ENCODE results near the gene FMNL2. TPM values are rescaled to one million over a fixed set of nuclear protein-coding genes. Genes with fewer than 3 reads are reported as not detected.

Gene FMNL2
- total RNA-seq, 4 donors from 2014 or later: 37.7 to 60.9 (median 52.1) TPM

- DNase-seq: no peak
- intact Hi-C loops (cut with DNase I): no loop called here
- Histone ChIP-seq H3K4me1 (peaks cover 22 to 34% of the 10 kb centered on the region in 2 donors), H3K27ac (no peak overlapping the region), H3K36me3 (no peaks in the 10 kb centered on the region), H3K9me3 (no peaks in the 10 kb centered on the region), H3K4me3 (replicated peaks in 1 of 3) (no peak overlapping the region), H3K27me3 (no peaks in the 10 kb centered on the region)
- WGBS, 2 donors: 91 to 100% methylated on average over 1 of the region's 1 CpG
- TF ChIP-seq, protein P1, sequence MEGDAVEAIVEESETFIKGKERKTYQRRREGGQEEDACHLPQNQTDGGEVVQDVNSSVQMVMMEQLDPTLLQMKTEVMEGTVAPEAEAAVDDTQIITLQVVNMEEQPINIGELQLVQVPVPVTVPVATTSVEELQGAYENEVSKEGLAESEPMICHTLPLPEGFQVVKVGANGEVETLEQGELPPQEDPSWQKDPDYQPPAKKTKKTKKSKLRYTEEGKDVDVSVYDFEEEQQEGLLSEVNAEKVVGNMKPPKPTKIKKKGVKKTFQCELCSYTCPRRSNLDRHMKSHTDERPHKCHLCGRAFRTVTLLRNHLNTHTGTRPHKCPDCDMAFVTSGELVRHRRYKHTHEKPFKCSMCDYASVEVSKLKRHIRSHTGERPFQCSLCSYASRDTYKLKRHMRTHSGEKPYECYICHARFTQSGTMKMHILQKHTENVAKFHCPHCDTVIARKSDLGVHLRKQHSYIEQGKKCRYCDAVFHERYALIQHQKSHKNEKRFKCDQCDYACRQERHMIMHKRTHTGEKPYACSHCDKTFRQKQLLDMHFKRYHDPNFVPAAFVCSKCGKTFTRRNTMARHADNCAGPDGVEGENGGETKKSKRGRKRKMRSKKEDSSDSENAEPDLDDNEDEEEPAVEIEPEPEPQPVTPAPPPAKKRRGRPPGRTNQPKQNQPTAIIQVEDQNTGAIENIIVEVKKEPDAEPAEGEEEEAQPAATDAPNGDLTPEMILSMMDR (IDR thresholded peaks at IDR 0.05): no peak
- no peak for TF ChIP-seq POLR2A (IDR thresholded peaks at IDR 0.05)
These were observed 217.9 kb downstream of the FMNL2 start for GRCh38 chr2:152552888-152553287.

- TF ChIP-seq, protein P1 (IDR thresholded peaks at IDR 0.05): no peak
- no peak for TF ChIP-seq POLR2A (IDR thresholded peaks at IDR 0.05)
- no peak for DNase-seq
- Histone ChIP-seq H3K9me3 (no peaks in the 10 kb centered on the region), H3K27me3 (no peaks in the 10 kb centered on the region), H3K4me3 (replicated peaks in 1 of 3) (no peak overlapping the region), H3K4me1 (peaks cover 22 to 34% of the 10 kb centered on the region in 2 donors), H3K27ac (no peak overlapping the region), H3K36me3 (no peaks in the 10 kb centered on the region)
- 97 to 98% methylated on average over 1 of the region's 1 CpG for WGBS, 2 donors
- intact Hi-C loops (cut with DNase I): no loop called here
These were observed 218.5 kb downstream of the FMNL2 start for GRCh38 chr2:152553518-152553917.

DNA sequence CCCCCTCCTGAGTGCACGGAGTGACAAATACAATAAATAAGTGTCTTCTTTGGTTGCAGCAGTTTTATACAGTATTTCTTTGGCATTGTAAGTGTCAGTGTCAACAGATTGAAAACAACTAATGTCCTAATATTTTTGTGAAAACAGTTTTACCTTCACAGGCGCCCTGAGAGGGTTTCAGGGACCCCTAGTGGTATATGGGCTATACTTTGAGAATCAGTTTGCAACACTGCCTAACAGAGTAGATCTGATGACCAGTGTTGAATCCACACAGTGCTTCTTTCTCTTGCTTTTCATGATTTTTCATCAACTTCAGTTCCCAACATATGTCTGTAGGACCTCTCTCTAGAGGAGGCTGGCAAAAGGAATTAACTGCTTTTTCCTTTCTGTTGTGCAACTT is 220.1 kb downstream of the FMNL2 start:
- 97 to 98% methylated on average over 2 of the region's 2 CpGs for WGBS, 2 donors
- TF ChIP-seq, protein P1 (IDR thresholded peaks at IDR 0.05): no peak
- no peak for TF ChIP-seq POLR2A (IDR thresholded peaks at IDR 0.05)

GRCh38 chr2:152556506-152556905 is 221.5 kb downstream of the FMNL2 start:
- TF ChIP-seq, protein P1 (IDR thresholded peaks at IDR 0.05): no peak
- no peak for TF ChIP-seq POLR2A (IDR thresholded peaks at IDR 0.05)
- H3K36me3 ChIP-seq: no peaks in the 10 kb centered on the region
- 41 to 48% methylated on average over 5 of the region's 5 CpGs for WGBS, 2 donors
- intact Hi-C loops (cut with DNase I): no loop called here
- H3K27ac ChIP-seq: peak overlapping the region in 2 of 3 donors; percentile 7 to 39
- H3K27me3 ChIP-seq: no peaks in the 10 kb centered on the region
- no peak overlapping the region for H3K4me3 ChIP-seq (replicated peaks in 1 of 3)
- H3K9me3 ChIP-seq: no peaks in the 10 kb centered on the region
- H3K4me1 ChIP-seq: peaks cover 12 to 15% of the 10 kb centered on the region in 2 donors
- peak; percentile 55 to 59 for DNase-seq

More for the DNA sequence above, 220.1 kb downstream of the FMNL2 start:
- no peaks in the 10 kb centered on the region for H3K36me3 ChIP-seq
- H3K4me3 ChIP-seq (replicated peaks in 1 of 3): no peak overlapping the region
- intact Hi-C loops (cut with DNase I): no loop called here
- no peak for DNase-seq
- H3K4me1 ChIP-seq: peaks cover 12 to 23% of the 10 kb centered on the region in 2 donors
- no peaks in the 10 kb centered on the region for H3K9me3 ChIP-seq
- H3K27me3 ChIP-seq: no peaks in the 10 kb centered on the region
- H3K27ac ChIP-seq: no peak overlapping the region

DNA sequence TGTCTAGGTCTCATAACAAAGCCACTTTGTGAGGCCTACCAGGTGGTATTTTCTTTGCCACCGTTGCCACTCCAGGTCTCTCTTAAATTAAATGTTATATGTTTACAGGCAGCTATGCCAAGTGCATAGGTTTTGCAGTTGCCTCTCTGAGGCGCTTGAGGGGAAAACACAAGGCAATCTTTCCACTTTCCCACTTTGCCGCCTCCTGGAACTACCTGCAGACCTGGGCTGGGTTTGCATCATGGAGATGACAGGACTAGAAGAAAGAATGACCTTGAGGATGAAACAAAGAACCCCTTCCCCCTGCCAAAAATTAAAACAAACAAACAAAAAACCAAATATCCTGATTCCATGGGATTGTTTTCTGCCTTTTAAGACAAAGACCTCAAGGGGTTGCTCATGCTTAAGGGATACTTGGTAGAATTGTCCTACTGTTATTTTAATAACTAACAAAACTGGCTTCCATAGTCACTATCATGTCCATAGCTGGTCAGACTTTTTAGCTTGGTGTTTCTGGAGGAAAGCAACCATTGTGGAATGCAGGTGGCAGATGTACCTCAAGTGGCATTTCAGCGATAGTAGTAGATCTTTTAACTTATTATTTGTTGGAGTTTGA is 222.4 kb downstream of the FMNL2 start:
- H3K4me1 ChIP-seq: peaks cover 12 to 15% of the 10 kb centered on the region in 2 donors
- no peak for DNase-seq
- no peak for TF ChIP-seq POLR2A (IDR thresholded peaks at IDR 0.05)
- TF ChIP-seq, protein P1 (IDR thresholded peaks at IDR 0.05): no peak
- intact Hi-C loops (cut with DNase I): no loop called here
- H3K36me3 ChIP-seq: no peaks in the 10 kb centered on the region
- H3K27ac ChIP-seq: peak overlapping the region in 1 of 3 donors; percentile 39
- H3K4me3 ChIP-seq (replicated peaks in 1 of 3): no peak overlapping the region
- 75 to 76% methylated on average over 4 of the region's 4 CpGs for WGBS, 2 donors
- no peaks in the 10 kb centered on the region for H3K9me3 ChIP-seq
- H3K27me3 ChIP-seq: no peaks in the 10 kb centered on the region

All from thyroid gland (tissue), 4 donors.